Activated T-cell treated with anti-CD3 and anti-CD28 coated beads, Interleukin-2, amount 50 U/mL, for 4 hours (primary cell): ENCODE results near the gene WASF3. TPM values are rescaled to one million over a fixed set of nuclear protein-coding genes. Genes with fewer than 3 reads are reported as not detected.
"Not testable (repeated sequence)": the region's sequence is repeated elsewhere in the genome, so short reads cannot be mapped to it uniquely, and the experiment has no call there.

Source experiments
- ATAC-seq, 2 donors: fragments of 200-7000 bp; cut with Tn5 transposase; one replicate each; pipeline ENCODE4 v1.10.0; 2021
- DNase-seq: peaks from one replicate; pipeline ENCODE4 v3.0.0-alpha.2; 2020
- H3K27me3 Mint-ChIP-seq: one replicate; pipeline ENCODE4 v1.8.0; 2021; ENCODE audit warnings: low read depth, mixed read lengths
- H3K36me3 Mint-ChIP-seq: one replicate; pipeline ENCODE4 v1.8.0; 2022; ENCODE audit warnings: mixed read lengths; ENCODE audit not compliant: insufficient read depth
- H3K4me1 Mint-ChIP-seq: one replicate; pipeline ENCODE4 v1.8.0; 2021; ENCODE audit warnings: low read depth, mixed read lengths
- H3K4me3 Mint-ChIP-seq: one replicate; pipeline ENCODE4 v1.8.0; 2021; ENCODE audit warnings: mild to moderate bottlenecking, moderate library complexity, mixed read lengths
- H3K9me3 Mint-ChIP-seq: one replicate; pipeline ENCODE4 v1.8.0; 2021; ENCODE audit warnings: mixed read lengths
- total RNA-seq, 3 donors: library from RNA; stranded (reverse); gene quantifications; one replicate each; pipeline ENCODE4 v1.2.1, GENCODE V29; 2021

WASF3 gene
- total RNA-seq, 3 donors from 2014 or later: 0.14 to 0.33 (median 0.26) TPM

GRCh38 chr13:26722321-26722720 lies 164.8 kb downstream of the WASF3 start:
- DNase-seq (no peak), ATAC-seq (no peak)
- no peaks in the 10 kb centered on the region for H3K36me3 Mint-ChIP-seq
- no peak overlapping the region for H3K4me3 Mint-ChIP-seq
- H3K9me3 Mint-ChIP-seq: no peaks in the 10 kb centered on the region
- peaks cover 24% of the 10 kb centered on the region for H3K4me1 Mint-ChIP-seq
- no peaks in the 10 kb centered on the region for H3K27me3 Mint-ChIP-seq

- ATAC-seq, H3K36me3 Mint-ChIP-seq, H3K9me3 Mint-ChIP-seq, H3K4me3 Mint-ChIP-seq, H3K27me3 Mint-ChIP-seq, DNase-seq: not testable (repeated sequence)
- H3K4me1 Mint-ChIP-seq: peaks cover 24% of the 10 kb centered on the region
Measured at GRCh38 chr13:26723620-26724019, 166.1 kb downstream of the WASF3 start.

- H3K4me1 Mint-ChIP-seq: peaks cover 7% of the 10 kb centered on the region
- H3K27me3 Mint-ChIP-seq: no peaks in the 10 kb centered on the region
- H3K36me3 Mint-ChIP-seq: no peaks in the 10 kb centered on the region
- no peak overlapping the region for H3K4me3 Mint-ChIP-seq
- DNase-seq (no peak), ATAC-seq (no peak)
- no peaks in the 10 kb centered on the region for H3K9me3 Mint-ChIP-seq
Measured at GRCh38 chr13:26726684-26727083, 169.2 kb downstream of the WASF3 start.

GRCh38 chr13:26727122-26727521 lies 169.6 kb downstream of the WASF3 start:
- no peaks in the 10 kb centered on the region for H3K9me3 Mint-ChIP-seq
- H3K4me1 Mint-ChIP-seq: peaks cover 3% of the 10 kb centered on the region
- no peak overlapping the region for H3K4me3 Mint-ChIP-seq
- DNase-seq (no peak), ATAC-seq (no peak)
- no peaks in the 10 kb centered on the region for H3K36me3 Mint-ChIP-seq
- no peaks in the 10 kb centered on the region for H3K27me3 Mint-ChIP-seq

- DNase-seq (no peak), ATAC-seq (no peak)
- no peak overlapping the region for H3K4me3 Mint-ChIP-seq
- no peaks in the 10 kb centered on the region for H3K9me3 Mint-ChIP-seq
- no peaks in the 10 kb centered on the region for H3K36me3 Mint-ChIP-seq
- no peaks in the 10 kb centered on the region for H3K4me1 Mint-ChIP-seq
- no peaks in the 10 kb centered on the region for H3K27me3 Mint-ChIP-seq
Measured at GRCh38 chr13:26727633-26728032, 170.2 kb downstream of the WASF3 start.

GRCh38 chr13:26735677-26736076 lies 178.2 kb downstream of the WASF3 start:
- ATAC-seq (no peak), DNase-seq (no peak)
- H3K36me3 Mint-ChIP-seq: peaks cover 1% of the 10 kb centered on the region
- no peaks in the 10 kb centered on the region for H3K4me1 Mint-ChIP-seq
- peaks cover 18% of the 10 kb centered on the region for H3K9me3 Mint-ChIP-seq
- no peak overlapping the region for H3K4me3 Mint-ChIP-seq
- peaks cover 10% of the 10 kb centered on the region for H3K27me3 Mint-ChIP-seq

Other genes with a start within 250 kb of the WASF3 start
- not detected for gene GPR12, start 203.1 kb downstream of the WASF3 start, total RNA-seq